AG09319 (cell line): ENCODE results near the gene NIT1.
A peak's percentile ranks its signal among the peaks of the same experiment; 100 is the strongest.

ENCODE experiments used
- DNase-seq: peaks from one replicate; pipeline ENCODE4 v3.0.0-alpha.2; 2010; ENCODE audit warnings: low read depth; ENCODE audit errors: extremely low read depth
- TF ChIP-seq, protein P1 (sequence below): IDR thresholded peaks from 2 replicates; pipeline ENCODE4 v1.5.1; 2011; ENCODE audit warnings: low read depth, mild to moderate bottlenecking, inconsistent platforms, low read length, moderate library complexity

The NIT1 gene

DNA sequence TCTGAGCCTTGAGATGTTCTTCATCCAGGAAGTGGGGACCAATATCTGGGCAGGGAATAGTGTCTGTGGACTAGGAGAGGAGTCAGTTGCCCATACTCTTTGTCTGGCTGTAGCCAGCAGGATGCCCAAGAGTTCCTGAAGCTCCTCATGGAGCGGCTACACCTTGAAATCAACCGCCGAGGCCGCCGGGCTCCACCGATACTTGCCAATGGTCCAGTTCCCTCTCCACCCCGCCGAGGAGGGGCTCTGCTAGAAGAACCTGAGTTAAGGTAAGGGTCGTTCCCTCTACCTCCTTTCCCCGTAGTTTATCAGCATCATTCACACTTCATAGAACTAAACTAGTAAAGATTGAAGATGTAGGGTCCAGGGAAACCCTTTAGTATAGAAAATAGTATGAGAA lies 44.9 kb downstream of the NIT1 start:
- no peak for DNase-seq
- TF ChIP-seq, protein P1, sequence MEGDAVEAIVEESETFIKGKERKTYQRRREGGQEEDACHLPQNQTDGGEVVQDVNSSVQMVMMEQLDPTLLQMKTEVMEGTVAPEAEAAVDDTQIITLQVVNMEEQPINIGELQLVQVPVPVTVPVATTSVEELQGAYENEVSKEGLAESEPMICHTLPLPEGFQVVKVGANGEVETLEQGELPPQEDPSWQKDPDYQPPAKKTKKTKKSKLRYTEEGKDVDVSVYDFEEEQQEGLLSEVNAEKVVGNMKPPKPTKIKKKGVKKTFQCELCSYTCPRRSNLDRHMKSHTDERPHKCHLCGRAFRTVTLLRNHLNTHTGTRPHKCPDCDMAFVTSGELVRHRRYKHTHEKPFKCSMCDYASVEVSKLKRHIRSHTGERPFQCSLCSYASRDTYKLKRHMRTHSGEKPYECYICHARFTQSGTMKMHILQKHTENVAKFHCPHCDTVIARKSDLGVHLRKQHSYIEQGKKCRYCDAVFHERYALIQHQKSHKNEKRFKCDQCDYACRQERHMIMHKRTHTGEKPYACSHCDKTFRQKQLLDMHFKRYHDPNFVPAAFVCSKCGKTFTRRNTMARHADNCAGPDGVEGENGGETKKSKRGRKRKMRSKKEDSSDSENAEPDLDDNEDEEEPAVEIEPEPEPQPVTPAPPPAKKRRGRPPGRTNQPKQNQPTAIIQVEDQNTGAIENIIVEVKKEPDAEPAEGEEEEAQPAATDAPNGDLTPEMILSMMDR = no peak

DNA sequence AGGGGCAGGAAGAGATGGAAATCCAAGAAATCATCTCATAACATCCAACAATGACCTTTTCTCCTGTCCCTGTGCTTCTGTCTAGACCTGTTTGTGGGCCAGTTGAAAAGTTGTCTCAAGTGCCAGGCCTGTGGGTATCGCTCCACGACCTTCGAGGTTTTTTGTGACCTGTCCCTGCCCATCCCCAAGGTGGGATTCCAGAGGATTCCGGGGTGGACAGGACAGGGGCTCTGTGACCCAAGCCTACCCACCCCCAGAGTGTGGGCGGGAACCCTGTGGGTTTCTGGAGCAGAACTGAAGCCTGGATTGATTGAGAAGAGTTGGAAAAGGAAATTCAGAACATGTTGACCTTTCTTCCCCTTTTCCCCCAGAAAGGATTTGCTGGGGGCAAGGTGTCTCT lies 45.9 kb downstream of the NIT1 start:
- TF ChIP-seq, protein P1 = no peak
- DNase-seq = no peak

DNA sequence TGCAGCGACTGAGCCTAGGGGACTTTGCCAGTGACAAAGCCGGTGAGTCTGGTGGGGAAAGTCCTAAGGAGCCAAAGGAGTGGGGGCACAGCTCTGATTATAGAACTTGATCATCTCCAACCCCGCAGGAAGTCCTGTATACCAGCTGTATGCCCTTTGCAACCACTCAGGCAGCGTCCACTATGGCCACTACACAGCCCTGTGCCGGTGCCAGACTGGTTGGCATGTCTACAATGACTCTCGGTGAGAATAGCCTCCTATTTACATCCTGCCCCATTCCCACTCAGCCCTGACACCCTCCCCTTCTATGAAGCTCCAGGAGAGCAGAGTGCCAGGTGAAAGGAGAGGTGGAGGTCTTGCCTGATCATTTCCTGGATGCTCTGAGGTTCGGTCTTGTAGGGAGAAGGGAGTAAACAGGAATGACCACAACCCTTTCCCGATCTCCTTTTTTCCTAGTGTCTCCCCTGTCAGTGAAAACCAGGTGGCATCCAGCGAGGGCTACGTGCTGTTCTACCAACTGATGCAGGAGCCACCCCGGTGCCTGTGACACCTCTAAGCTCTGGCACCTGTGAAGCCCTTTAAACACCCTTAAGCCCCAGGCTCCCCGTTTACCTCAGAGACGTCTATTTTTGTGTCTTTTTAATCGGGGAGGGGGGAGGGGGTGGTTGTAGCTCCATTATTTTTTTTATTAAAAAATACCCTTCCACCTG lies 47.2 kb downstream of the NIT1 start:
- no peak for DNase-seq
- TF ChIP-seq, protein P1 = no peak

DNA sequence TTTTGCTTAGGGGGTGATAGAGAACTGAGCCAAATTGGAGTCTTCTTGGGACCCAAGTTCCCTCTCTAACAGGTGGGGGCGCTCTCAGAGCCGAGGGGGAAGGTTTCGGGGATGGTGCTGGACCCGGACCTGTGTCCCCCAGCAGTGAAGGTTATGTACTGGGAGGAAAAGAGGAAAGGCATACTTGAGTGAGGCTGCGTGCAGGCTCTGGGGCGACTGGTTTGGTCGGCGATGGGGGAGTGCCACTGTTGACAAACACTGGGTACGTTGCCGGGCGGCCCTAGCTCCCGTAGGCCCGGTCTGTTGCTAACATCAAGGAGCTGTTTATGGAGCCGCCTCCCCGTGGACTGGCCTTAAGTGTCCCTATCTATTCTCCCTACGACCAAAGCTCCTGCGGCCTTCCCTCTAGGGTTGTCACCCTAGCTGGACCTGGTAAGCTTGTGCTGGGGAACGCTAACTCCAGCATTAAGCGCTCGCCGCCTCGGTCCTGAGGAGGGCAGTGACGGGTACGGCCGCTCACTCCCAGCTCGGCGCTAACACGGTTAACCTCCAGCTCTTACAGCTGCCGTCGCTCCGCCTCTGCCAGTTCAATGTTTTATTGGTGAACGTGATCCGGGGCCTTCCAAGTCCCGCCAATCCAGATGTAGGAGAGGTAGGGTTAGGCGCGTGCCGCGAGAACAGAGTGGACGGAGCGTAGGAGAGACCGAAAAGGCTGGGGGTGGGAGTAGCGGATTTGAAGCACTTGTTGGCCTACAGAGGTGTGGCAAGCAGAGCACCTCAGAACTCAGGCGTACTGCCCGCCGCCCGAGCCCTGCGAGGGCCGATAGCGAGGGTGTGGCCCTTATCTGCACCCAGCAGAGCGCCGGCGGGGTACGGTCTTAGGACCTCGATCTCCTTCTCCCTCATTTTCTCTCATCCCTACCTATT lies 48.1 kb downstream of the NIT1 start, which contains the start of gene PPOX:
TSS of gene PPOX (plus strand) at position 685 of the 927 bp plus-strand sequence. CDS start 422 bp downstream, outside the sequence.
- TF ChIP-seq, protein P1 = peak; percentile 51
- DNase-seq = peak; percentile 94

DNA sequence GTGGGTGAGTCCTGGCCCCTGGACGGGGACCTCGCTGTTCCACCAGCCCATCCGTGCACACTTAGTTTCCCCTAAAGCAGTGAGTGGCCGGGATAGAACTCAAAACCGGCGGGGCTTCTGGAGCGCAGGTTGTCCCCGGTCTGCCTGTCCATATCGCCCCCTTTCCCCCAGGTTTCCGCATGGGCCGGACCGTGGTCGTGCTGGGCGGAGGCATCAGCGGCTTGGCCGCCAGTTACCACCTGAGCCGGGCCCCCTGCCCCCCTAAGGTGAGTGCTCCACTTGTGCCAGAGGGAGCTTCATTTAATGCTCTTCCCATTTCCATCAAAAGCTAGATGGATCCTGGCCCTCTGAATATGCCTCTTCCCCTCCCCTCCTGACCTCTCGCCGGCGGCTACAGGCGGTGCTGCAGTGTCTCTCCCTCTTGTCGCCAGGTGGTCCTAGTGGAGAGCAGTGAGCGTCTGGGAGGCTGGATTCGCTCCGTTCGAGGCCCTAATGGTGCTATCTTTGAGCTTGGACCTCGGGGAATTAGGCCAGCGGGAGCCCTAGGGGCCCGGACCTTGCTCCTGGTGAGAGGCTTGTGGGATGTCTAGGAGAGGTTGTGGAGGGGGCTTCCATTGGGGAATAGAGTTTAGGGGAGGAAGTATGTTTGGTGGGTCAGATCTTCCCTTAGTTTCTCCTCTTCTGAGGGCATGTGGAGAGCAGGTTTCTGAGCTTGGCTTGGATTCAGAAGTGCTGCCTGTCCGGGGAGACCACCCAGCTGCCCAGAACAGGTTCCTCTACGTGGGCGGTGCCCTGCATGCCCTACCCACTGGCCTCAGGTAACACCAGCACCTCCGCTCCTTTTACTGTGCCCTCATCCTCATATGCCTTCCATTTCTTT lies 49.0 kb downstream of the NIT1 start:
- no peak for DNase-seq
- TF ChIP-seq, protein P1 = no peak

DNA sequence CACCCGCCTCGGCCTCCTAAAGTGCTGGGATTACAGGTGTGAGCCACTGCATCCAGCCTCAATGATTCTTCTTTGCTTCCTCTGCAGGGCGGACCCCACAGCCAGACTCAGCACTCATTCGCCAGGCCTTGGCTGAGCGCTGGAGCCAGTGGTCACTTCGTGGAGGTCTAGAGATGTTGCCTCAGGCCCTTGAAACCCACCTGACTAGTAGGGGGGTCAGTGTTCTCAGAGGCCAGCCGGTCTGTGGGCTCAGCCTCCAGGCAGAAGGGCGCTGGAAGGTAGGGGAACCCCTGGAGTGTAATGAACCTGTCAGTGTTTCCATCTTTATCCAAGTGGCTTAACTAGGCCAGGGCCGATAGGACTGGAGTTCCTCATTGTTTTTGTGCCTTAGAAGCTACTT lies 51.0 kb downstream of the NIT1 start:
- no peak for DNase-seq
- TF ChIP-seq, protein P1 = no peak
